GM19438 (cell line): Measurements from ENCODE around the gene VSIR.

Experiments
- ATAC-seq: cut with Tn5 transposase; IDR thresholded peaks from one replicate; pipeline ENCODE4 v1.9.1; 2021; ENCODE audit warnings: low read depth; ENCODE audit not compliant: unreplicated experiment

VSIR gene

GRCh38 chr10:71700731-71701368 lies 72.5 kb downstream of the VSIR start:
- ATAC-seq: no peak

GRCh38 chr10:71698737-71699136 lies 74.6 kb downstream of the VSIR start:
- no peak for ATAC-seq

- ATAC-seq: no peak
Observed at GRCh38 chr10:71697938-71698709, 75.2 kb downstream of the VSIR start.
